ENCODE results near the gene CCDC152.

The CCDC152 gene

DNA sequence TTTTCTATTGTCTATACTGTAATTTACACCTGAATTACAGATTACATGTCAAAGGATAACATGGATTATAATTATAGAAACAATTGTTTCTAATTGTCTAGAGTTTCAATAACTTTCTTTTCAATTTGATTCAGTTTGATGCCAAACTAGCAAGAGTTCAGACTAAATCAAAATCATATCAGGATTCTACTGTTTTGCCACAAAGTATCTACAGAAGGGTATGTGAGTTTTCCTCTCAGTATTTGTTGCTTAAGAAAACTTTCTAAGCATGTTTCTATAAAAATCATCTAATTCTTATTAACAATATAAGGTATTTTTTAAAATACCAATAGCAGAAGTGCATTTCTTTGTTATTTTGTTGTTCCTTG lies 42.6 kb downstream of the CCDC152 start:
- Mint-ChIP-seq H3K4me3 (no peak overlapping the region), H3K27me3 (no peaks in the 10 kb centered on the region), H3K36me3 (peaks cover 16% of the 10 kb centered on the region in 2 donors), H3K9me3 (peaks cover 3 to 5% of the 10 kb centered on the region in 2 donors), H3K27ac (no peak overlapping the region), H3K4me1 (no peaks in the 10 kb centered on the region)
- DNase-seq, result no peak
- no peak for ATAC-seq (replicated peaks)

DNA sequence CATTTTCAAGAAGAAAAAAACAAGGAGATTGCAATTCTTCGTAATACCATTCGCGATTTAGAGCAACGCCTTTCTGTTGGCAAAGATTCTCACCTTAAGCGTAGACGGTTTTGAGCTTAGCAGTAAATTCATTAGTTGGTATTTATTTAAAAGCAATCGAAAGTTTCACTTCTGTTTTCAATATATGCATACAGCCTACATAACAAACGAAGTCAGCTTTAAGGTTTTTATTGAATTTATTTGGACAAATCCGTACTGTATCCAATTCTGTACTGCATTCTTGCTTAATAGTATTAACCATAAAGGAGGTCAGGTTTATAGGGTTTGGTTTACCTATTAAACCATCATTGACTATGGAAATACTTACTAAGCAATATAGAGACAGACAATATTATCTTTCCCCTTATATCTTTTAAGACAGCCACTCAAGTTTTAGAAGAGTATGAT lies 43.1 kb downstream of the CCDC152 start:
- Mint-ChIP-seq H3K36me3 (peaks cover 12 to 14% of the 10 kb centered on the region in 2 donors), H3K4me1 (no peaks in the 10 kb centered on the region), H3K9me3 (peaks cover 0 to 5% of the 10 kb centered on the region in 2 donors), H3K4me3 (no peak overlapping the region), H3K27ac (no peak overlapping the region), H3K27me3 (no peaks in the 10 kb centered on the region)
- ATAC-seq (replicated peaks) (no peak), DNase-seq (no peak)

- no peaks in the 10 kb centered on the region for H3K4me1 Mint-ChIP-seq
- H3K9me3 Mint-ChIP-seq, result peaks cover 0 to 5% of the 10 kb centered on the region in 2 donors
- no peak overlapping the region for H3K27ac Mint-ChIP-seq
- DNase-seq, result no peak
- H3K27me3 Mint-ChIP-seq, result no peaks in the 10 kb centered on the region
- H3K36me3 Mint-ChIP-seq, result peaks cover 11 to 14% of the 10 kb centered on the region in 2 donors
- H3K4me3 Mint-ChIP-seq, result no peak overlapping the region
- ATAC-seq (replicated peaks), result no peak
Observed at GRCh38 chr5:42800748-42801330, 44.2 kb downstream of the CCDC152 start.

DNA sequence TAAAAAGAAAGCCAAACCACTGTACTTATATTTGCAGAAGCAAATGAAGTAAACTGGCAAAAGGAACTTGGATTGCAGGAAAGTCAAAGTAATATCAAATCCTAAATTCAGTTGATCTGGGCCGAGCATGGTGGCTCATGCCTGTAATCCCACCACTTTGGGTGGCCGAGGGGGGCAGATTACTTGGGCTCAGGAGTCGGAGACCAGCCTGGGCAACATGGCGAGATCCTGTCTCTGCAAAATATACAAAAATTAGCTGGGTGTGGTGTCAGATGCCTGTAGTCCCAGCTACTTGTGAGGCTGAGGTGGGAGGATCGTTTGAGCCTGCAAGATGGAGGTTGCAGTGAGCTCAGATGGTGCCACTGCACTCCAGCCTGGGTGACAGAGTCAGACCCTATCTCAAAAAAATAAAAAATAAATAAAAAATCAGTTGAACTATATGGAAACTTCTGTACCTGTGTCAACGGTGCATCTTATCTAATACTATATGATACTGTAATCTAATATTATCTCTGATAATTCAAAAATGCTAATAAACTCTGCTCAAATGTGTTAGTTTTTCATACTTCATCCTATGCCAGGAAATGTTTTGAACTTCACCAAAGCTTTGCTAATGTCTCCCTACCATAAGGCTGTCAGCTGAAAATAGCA lies 45.0 kb downstream of the CCDC152 start:
- DNase-seq (no peak), ATAC-seq (replicated peaks) (no peak)
- H3K36me3 Mint-ChIP-seq, result peaks cover 11 to 13% of the 10 kb centered on the region in 2 donors
- no peak overlapping the region for H3K27ac Mint-ChIP-seq
- no peaks in the 10 kb centered on the region for H3K4me1 Mint-ChIP-seq
- no peaks in the 10 kb centered on the region for H3K27me3 Mint-ChIP-seq
- H3K4me3 Mint-ChIP-seq, result no peak overlapping the region
- H3K9me3 Mint-ChIP-seq, result peaks cover 0 to 5% of the 10 kb centered on the region in 2 donors

- DNase-seq, result no peak
- no peaks in the 10 kb centered on the region for H3K4me1 Mint-ChIP-seq
- H3K36me3 Mint-ChIP-seq, result no peaks in the 10 kb centered on the region
- no peak for ATAC-seq (replicated peaks)
- H3K27ac Mint-ChIP-seq, result no peak overlapping the region
- no peak overlapping the region for H3K4me3 Mint-ChIP-seq
- no peaks in the 10 kb centered on the region for H3K9me3 Mint-ChIP-seq
- no peaks in the 10 kb centered on the region for H3K27me3 Mint-ChIP-seq
Observed at GRCh38 chr5:42804717-42805339, 48.2 kb downstream of the CCDC152 start.

DNA sequence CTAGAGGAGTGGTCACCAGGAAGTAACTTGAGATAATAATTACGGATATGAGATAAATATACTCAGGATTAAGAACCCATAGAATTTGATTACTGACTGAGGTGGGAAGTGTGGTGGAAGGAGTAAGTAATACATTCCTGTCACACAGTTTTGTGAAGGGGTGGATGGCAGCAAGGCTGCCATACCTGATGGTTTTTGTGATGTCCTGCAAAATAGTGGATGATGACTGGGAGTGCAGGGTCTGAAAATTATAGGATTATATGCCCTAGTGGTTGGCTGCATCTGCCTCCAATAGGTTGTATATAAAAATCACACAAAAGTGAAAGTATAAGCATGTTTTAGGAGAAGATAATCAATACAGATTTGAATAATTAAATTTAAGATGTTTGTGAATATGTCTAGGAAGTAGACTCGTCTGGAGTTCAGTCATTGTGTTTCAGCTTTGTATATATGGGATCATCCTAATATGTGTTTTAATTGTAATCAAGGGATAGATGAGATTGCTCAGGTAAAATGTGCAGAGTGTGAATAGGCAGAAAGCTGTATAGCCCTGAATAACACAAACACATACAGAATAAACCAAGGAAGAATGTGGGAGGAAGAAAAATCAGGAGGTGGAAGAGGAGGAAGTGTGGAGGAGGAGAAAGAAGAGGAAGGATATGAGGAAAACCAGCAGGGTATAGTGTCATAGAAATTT lies 49.5 kb downstream of the CCDC152 start:
- ATAC-seq (replicated peaks), result no peak
- Mint-ChIP-seq H3K27ac (no peak overlapping the region), H3K27me3 (no peaks in the 10 kb centered on the region), H3K4me1 (peaks cover 0 to 2% of the 10 kb centered on the region in 2 donors), H3K4me3 (no peak overlapping the region), H3K9me3 (no peaks in the 10 kb centered on the region), H3K36me3 (no peaks in the 10 kb centered on the region)
- no peak for DNase-seq

GRCh38 chr5:42806701-42807262 lies 50.2 kb downstream of the CCDC152 start:
- Mint-ChIP-seq H3K27ac (no peak overlapping the region), H3K36me3 (no peaks in the 10 kb centered on the region), H3K9me3 (no peaks in the 10 kb centered on the region), H3K27me3 (no peaks in the 10 kb centered on the region), H3K4me1 (peaks cover 0 to 8% of the 10 kb centered on the region in 2 donors), H3K4me3 (no peak overlapping the region)
- ATAC-seq (replicated peaks) (no peak), DNase-seq (no peak)

DNA sequence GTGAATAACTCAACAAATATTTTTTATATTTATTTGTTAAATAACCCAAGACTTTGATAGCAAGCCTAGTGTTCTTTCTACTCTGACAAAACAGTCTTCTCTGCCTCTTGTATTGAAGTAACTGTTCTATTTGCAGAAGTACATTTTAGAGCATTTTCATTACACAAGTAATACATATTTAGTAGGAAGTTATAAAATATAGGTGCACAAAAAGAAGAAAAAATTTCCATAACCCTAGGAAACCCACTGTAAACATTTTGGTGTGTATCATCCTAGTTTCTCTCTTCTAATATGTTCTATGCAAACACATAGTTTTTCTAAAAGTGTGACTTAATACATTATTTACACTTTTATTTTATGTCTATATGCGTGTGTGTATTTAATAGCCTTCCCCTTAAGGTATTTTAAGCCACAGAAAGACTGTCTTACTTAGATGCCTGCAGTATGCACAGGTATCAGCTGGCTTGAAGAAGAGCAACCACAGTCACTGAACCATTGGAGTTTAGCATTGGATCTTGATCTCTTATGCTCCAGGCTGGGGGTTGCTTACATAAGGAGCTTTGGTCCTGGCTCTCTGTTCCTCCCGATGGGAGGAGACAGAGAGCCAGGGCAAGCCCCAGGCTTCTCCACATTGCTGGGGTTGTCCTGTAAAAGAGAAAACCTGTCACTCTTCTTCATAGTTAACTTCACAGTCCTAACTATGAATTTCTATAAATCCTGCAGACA lies 51.3 kb downstream of the CCDC152 start:
- no peaks in the 10 kb centered on the region for H3K27me3 Mint-ChIP-seq
- peaks cover 0 to 9% of the 10 kb centered on the region in 2 donors for H3K4me1 Mint-ChIP-seq
- no peaks in the 10 kb centered on the region for H3K36me3 Mint-ChIP-seq
- ATAC-seq (replicated peaks) (no peak), DNase-seq (no peak)
- H3K27ac Mint-ChIP-seq, result no peak overlapping the region
- no peak overlapping the region for H3K4me3 Mint-ChIP-seq
- no peaks in the 10 kb centered on the region for H3K9me3 Mint-ChIP-seq

DNA sequence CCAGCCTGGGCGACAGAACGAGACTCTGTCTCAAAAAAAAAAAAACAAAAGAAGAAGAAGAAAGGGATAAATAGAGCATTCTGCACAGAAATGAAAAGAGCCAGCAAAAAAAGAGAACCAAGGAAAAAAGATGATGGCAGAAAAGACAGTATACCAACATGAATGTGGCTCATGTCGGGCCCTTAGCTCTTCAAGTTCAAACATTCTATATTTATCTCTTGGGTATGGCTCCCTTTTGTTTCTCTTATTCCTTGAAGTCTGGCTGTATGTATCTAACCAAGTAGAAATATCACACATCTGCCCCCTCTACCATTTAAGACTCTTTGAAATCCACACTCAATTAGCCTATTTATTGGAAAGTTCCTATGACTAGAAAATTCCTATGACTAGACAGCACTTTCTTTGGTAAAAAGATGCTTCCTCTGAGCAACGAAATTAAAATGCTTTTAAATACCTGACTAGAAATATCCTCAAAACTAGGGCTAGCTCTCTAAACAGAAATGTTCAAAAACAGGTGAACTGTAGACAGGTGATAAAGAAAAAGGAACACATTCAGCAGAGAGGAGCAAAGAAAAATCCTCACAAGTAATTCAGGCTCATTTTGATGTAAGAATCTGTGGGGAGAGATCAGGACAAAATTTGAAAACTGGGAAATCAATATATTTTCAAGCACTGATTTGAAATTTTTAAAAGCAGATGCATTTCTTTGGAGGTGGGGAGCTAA lies 52.4 kb downstream of the CCDC152 start:
- no peaks in the 10 kb centered on the region for H3K9me3 Mint-ChIP-seq
- H3K27me3 Mint-ChIP-seq, result no peaks in the 10 kb centered on the region
- no peak for DNase-seq
- peaks cover 0 to 9% of the 10 kb centered on the region in 2 donors for H3K4me1 Mint-ChIP-seq
- no peak overlapping the region for H3K27ac Mint-ChIP-seq
- no peaks in the 10 kb centered on the region for H3K36me3 Mint-ChIP-seq
- no peak for ATAC-seq (replicated peaks)
- H3K4me3 Mint-ChIP-seq, result no peak overlapping the region

GRCh38 chr5:42810834-42811590 lies 54.4 kb downstream of the CCDC152 start:
- ATAC-seq (replicated peaks) (no peak), DNase-seq (no peak)
- Mint-ChIP-seq H3K4me1 (peaks cover 0 to 9% of the 10 kb centered on the region in 2 donors), H3K27ac (no peak overlapping the region), H3K36me3 (no peaks in the 10 kb centered on the region), H3K9me3 (no peaks in the 10 kb centered on the region), H3K27me3 (no peaks in the 10 kb centered on the region), H3K4me3 (no peak overlapping the region)

DNA sequence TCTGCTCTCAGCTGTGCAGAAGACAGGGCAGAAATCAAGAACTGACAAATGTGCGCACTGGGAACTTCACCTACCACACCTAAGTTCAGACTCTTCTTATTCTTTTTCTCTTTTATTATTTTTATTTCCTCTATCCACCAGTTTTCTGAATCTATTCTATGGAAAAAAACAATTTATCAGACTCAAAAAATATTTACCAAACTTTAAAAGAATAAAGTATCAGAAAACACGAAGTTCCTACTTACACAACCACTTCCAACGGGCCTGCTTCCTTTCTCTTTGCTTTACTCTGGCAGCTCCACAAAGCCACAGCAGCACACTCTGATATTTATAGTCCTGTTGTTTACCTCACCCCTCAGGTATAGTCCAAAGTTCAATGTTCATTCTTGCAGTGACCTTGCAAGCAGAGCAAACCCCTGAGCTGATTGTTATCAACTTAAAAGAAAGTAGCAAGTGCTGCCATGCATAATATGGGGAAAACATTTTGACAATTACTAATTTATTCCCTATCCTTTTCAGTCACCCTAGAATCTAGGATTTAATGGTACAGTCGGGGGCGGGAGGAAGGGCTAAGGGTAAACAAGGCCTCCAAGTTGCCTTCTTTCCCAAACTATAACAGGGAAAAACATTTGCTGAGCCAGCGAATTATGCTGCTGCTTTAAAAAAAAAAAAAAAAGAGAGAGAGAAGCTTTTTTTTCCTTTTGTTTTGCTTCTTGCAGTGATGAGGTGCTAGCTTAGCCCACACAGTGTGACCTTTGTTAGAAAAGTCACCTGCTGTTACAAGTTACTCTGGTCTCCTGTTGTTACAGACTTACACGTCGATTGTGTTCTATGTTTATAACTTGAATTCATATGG lies 55.2 kb downstream of the CCDC152 start, which contains the start of gene SELENOP:
Gene SELENOP, minus strand, starts transcription at position 302 of the 856 bp plus-strand sequence. CDS start 3,539 bp downstream, outside the sequence.
- ATAC-seq (replicated peaks), result no peak
- no peak within 1 kb of the TSS for H3K27ac Mint-ChIP-seq
- H3K4me1 Mint-ChIP-seq, result peaks cover 0 to 9% of the 10 kb centered on the region in 2 donors
- H3K4me3 Mint-ChIP-seq, result no peak within 1 kb of the TSS
- no peak for DNase-seq
- no peaks in the 10 kb centered on the region for H3K36me3 Mint-ChIP-seq
- H3K9me3 Mint-ChIP-seq, result no peaks in the 10 kb centered on the region
- H3K27me3 Mint-ChIP-seq, result no peaks in the 10 kb centered on the region

DNA sequence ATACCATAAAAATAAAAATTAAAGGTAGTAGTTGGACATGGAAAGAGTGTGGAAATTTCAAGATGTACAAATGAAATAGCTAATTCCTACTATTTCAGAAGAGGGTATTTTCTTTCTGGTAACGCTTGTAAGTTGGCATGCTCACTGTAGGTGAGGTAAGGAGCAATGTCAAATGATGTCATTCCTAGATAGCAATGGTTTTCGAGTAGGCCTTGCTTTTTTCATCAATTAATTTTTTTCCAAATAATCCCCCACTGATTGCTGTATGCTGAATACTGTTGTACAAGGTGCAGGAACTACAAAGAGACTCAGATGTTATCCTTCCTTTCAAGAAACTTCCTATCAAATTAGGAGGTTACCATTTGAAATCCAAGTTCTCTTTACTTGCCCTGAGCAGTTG lies 56.0 kb downstream of the CCDC152 start:
- ATAC-seq (replicated peaks) (no peak), DNase-seq (no peak)
- Mint-ChIP-seq H3K9me3 (no peaks in the 10 kb centered on the region), H3K27me3 (no peaks in the 10 kb centered on the region), H3K36me3 (no peaks in the 10 kb centered on the region), H3K27ac (no peak overlapping the region), H3K4me1 (peaks cover 0 to 9% of the 10 kb centered on the region in 2 donors), H3K4me3 (no peak overlapping the region)
